ENCODE measurements around the gene TMPRSS11F.

GRCh38 chr4:68148800-68149685, 19.4 kb upstream of the TMPRSS11F start:
- TF ChIP-seq CTCF (IDR thresholded peaks at IDR 0.05) (no peak), POLR2A (IDR thresholded peaks at IDR 0.05) (no peak)
